NK-92 (cell line): ENCODE results near the gene SFI1.

Experiments used
- DNase-seq: peaks from one replicate; lab custom pipeline; 2025; ENCODE audit not compliant: unreplicated experiment; lab: John Stamatoyannopoulos, UW

Gene SFI1

DNA sequence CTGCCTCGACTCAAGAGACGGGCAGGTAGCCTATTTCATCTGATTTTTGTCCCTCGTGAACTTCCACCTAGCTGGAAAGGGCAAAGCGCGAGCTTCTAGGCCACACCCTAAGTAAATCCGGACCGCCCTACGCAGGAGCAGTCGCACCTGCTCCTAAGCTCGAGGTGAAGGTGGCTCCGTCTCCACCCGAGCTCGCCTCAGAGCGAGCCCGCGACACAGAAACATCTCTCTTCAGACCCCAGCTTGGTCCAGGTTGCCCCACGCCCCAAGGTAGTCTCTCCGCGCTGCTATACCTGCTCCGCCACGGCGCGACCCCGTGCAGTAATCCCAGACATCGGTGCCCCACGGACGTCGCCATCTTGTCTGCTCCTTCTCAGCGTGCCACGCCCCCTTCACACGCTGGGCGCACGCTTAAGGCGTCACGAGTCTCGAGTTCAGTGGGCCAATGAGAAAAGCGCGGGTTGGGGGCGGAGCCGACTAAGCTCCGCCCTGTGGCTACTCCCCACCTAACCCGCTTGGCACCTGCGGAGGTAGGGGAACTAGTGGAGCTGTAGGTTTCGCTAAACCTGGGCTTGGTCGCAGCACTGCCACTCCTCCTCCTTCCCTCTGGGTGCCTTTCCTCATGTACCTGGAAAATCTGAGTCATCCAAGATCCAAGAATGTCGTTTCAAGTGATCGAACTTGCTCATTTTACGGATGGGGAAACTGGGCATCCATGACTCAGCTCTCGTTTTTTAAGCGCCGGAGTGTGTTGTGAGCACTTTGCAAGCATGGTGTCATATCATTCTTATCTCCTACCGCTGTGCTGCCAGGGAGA is 165.7 kb downstream of the SFI1 start, which contains the start of gene PISD:
Gene PISD (minus strand): TSS at position 365 of the 817 bp plus-strand sequence. CDS start 7 bp downstream, at position 358.
- peak; percentile 67 for DNase-seq

DNA sequence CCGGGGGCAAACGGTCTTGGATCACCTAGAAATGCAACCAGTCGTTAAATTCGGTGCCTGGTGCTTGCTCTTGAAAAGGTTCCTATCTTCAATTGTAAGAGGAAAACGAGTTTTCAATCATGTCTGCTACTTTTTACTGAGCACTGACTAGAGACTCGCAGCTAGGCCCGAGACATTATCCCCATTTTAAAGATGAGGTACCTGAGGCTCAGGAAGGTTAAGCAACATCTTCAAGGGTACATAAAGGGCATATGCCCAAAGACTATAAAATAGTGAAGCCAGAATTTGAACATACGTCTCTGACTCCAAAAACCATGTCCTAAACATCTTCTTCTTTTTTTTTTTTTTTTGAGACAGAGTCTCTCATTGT is 166.3 kb downstream of the SFI1 start:
- no peak for DNase-seq
